ENCODE measurements around the gene RWDD3. TPM values are rescaled to one million over a fixed set of nuclear protein-coding genes. Genes with fewer than 3 reads are reported as not detected.

The RWDD3 gene
- total RNA-seq, 1 donor from 2014 or later, result 17.9 TPM

DNA sequence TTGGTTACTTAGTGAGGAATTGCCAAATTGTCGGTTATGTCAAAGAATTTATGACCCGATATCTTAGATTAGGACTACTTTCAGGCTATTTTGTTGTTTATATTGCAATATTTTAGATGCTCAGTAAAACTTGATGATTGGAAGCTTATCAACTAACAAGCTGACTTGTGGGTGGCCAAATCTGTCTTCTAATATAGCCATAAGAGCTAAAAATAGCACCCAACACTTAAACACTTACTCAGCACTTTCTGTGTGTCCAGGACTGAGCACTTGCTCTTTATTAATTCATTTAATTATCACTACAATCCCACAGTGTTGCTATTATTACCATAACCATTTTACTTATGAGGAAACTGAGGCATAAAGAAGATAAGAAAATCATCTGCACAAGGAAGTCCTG is 50.4 kb downstream of the RWDD3 start:
- intact Hi-C loops (cut with DNase I), result no loop called here
- H3K27me3 ChIP-seq, result no peaks in the 10 kb centered on the region

GRCh38 chr1:95286479-95286878 is 52.5 kb downstream of the RWDD3 start:
- no peak for DNase-seq (ENCODE audit: extremely low spot score in 2 of 2)
- Histone ChIP-seq H3K9me3 (no peaks in the 10 kb centered on the region), H3K27me3 (no peaks in the 10 kb centered on the region), H3K4me3 (no peak overlapping the region), H3K36me3 (no peaks in the 10 kb centered on the region), H3K27ac (no peak overlapping the region), H3K4me1 (no peaks in the 10 kb centered on the region)
- intact Hi-C loops (cut with DNase I), result no loop called here
- TF ChIP-seq POLR2AphosphoS5 (IDR thresholded peaks at IDR 0.05; ENCODE audit: insufficient read depth in 1 of 2, low read depth in 1 of 2) (no peak), POLR2A (IDR thresholded peaks at IDR 0.05) (no peak), CTCF (IDR thresholded peaks at IDR 0.05) (no peak)

More for the DNA sequence above, 50.4 kb downstream of the RWDD3 start:
- H3K4me1 ChIP-seq, result no peaks in the 10 kb centered on the region
- TF ChIP-seq CTCF (IDR thresholded peaks at IDR 0.05) (no peak), POLR2AphosphoS5 (IDR thresholded peaks at IDR 0.05; ENCODE audit: insufficient read depth in 1 of 2, low read depth in 1 of 2) (no peak), POLR2A (IDR thresholded peaks at IDR 0.05) (no peak)
- H3K27ac ChIP-seq, result no peak overlapping the region
- no peak for DNase-seq (ENCODE audit: extremely low spot score in 2 of 2)
- H3K9me3 ChIP-seq, result no peaks in the 10 kb centered on the region
- no peak overlapping the region for H3K4me3 ChIP-seq
- H3K36me3 ChIP-seq, result no peaks in the 10 kb centered on the region

GRCh38 chr1:95287081-95287480 is 53.1 kb downstream of the RWDD3 start:
- TF ChIP-seq CTCF (IDR thresholded peaks at IDR 0.05) (no peak), POLR2A (IDR thresholded peaks at IDR 0.05) (no peak), POLR2AphosphoS5 (IDR thresholded peaks at IDR 0.05; ENCODE audit: insufficient read depth in 1 of 2, low read depth in 1 of 2) (no peak)
- no peak for DNase-seq (ENCODE audit: extremely low spot score in 2 of 2)
- no peak overlapping the region for H3K27ac ChIP-seq
- H3K36me3 ChIP-seq, result no peaks in the 10 kb centered on the region
- no peaks in the 10 kb centered on the region for H3K9me3 ChIP-seq
- no peaks in the 10 kb centered on the region for H3K4me1 ChIP-seq
- H3K27me3 ChIP-seq, result no peaks in the 10 kb centered on the region
- intact Hi-C loops (cut with DNase I), result no loop called here
- no peak overlapping the region for H3K4me3 ChIP-seq

- no peaks in the 10 kb centered on the region for H3K4me1 ChIP-seq
- TF ChIP-seq POLR2AphosphoS5 (IDR thresholded peaks at IDR 0.05; ENCODE audit: insufficient read depth in 1 of 2, low read depth in 1 of 2) (no peak), CTCF (IDR thresholded peaks at IDR 0.05) (no peak), POLR2A (IDR thresholded peaks at IDR 0.05) (no peak)
- intact Hi-C loops (cut with DNase I), result no loop called here
- H3K27me3 ChIP-seq, result no peaks in the 10 kb centered on the region
- H3K36me3 ChIP-seq, result no peaks in the 10 kb centered on the region
- DNase-seq (ENCODE audit: extremely low spot score in 2 of 2), result no peak
- H3K9me3 ChIP-seq, result no peaks in the 10 kb centered on the region
- no peak overlapping the region for H3K4me3 ChIP-seq
- H3K27ac ChIP-seq, result no peak overlapping the region
These were observed 53.8 kb downstream of the RWDD3 start for GRCh38 chr1:95287825-95288224.

Other genes with a start within 250 kb of the RWDD3 start
- 0.74 TPM for gene ALG14, start 161.3 kb upstream of the RWDD3 start, total RNA-seq
- gene TLCD4, start 116.9 kb upstream of the RWDD3 start, total RNA-seq, result 4.4 TPM